Measurements from ENCODE around the gene SMPD3. TPM values are rescaled to one million over a fixed set of nuclear protein-coding genes. Genes with fewer than 3 reads are reported as not detected.

SMPD3 gene
- total RNA-seq, 2 experiments from 2014 or later = 0.89 to 1.1 TPM

- no peaks in the 10 kb centered on the region for H3K4me1 Mint-ChIP-seq (ENCODE audit: low read depth)
- ATAC-seq (ENCODE audit: poor library complexity) (no peak), DNase-seq (no peak)
- H3K9me3 ChIP-seq (ENCODE audit: control insufficient read depth in 1 of 2, insufficient read depth in 1 of 2, low read length in 2 of 2) = peaks cover 0 to 7% of the 10 kb centered on the region in 2 experiments
- no peak overlapping the region for H3K27ac Mint-ChIP-seq
- H3K27me3 Mint-ChIP-seq = no peaks in the 10 kb centered on the region
- no peak for TF ChIP-seq CTCF (IDR thresholded peaks at IDR 0.05)
- H3K27me3 ChIP-seq (ENCODE audit: control insufficient read depth in 1 of 2, insufficient read depth in 2 of 2, low read length in 2 of 2) = no peaks in the 10 kb centered on the region
- no peak overlapping the region for H3K4me3 ChIP-seq (ENCODE audit: low read length)
- H3K27ac ChIP-seq (ENCODE audit: low read depth in 1 of 2, low read length in 2 of 2) = no peak overlapping the region
- no peaks in the 10 kb centered on the region for H3K4me1 ChIP-seq (ENCODE audit: insufficient read depth, low read length)
- no peaks in the 10 kb centered on the region for H3K36me3 ChIP-seq (ENCODE audit: insufficient read depth, low read length)
- ChIA-PET CTCF (no interaction called here), POLR2A (no interaction called here)
- intact Hi-C loops (cut with DNase I, micrococcal nuclease) = no loop called here
- H3K9me3 Mint-ChIP-seq = no peaks in the 10 kb centered on the region
- no peak overlapping the region for H3K4me3 Mint-ChIP-seq
- H3K36me3 Mint-ChIP-seq (ENCODE audit: low read depth) = no peaks in the 10 kb centered on the region
Measured at GRCh38 chr16:68488554-68488953, 40.2 kb upstream of the SMPD3 start.

GRCh38 chr16:68487669-68488068, 39.4 kb upstream of the SMPD3 start:
- Histone ChIP-seq H3K36me3 (ENCODE audit: insufficient read depth, low read length) (no peaks in the 10 kb centered on the region), H3K9me3 (ENCODE audit: control insufficient read depth in 1 of 2, insufficient read depth in 1 of 2, low read length in 2 of 2) (no peaks in the 10 kb centered on the region), H3K27ac (ENCODE audit: low read depth in 1 of 2, low read length in 2 of 2) (no peak overlapping the region), H3K27me3 (ENCODE audit: control insufficient read depth in 1 of 2, insufficient read depth in 2 of 2, low read length in 2 of 2) (no peaks in the 10 kb centered on the region), H3K4me1 (ENCODE audit: insufficient read depth, low read length) (no peaks in the 10 kb centered on the region), H3K4me3 (ENCODE audit: low read length) (no peak overlapping the region)
- POLR2A ChIA-PET = no interaction called here
- Mint-ChIP-seq H3K9me3 (no peaks in the 10 kb centered on the region), H3K4me1 (ENCODE audit: low read depth) (no peaks in the 10 kb centered on the region), H3K4me3 (no peak overlapping the region), H3K27me3 (no peaks in the 10 kb centered on the region), H3K27ac (no peak overlapping the region), H3K36me3 (ENCODE audit: low read depth) (no peaks in the 10 kb centered on the region)
- no peak for TF ChIP-seq CTCF (IDR thresholded peaks at IDR 0.05)
- no peak for ATAC-seq (ENCODE audit: poor library complexity)
- intact Hi-C loops (cut with DNase I, micrococcal nuclease) = no loop called here
- no peak for DNase-seq
- CTCF ChIA-PET = no interaction called here

- no peak for TF ChIP-seq CTCF (IDR thresholded peaks at IDR 0.05)
- H3K27ac Mint-ChIP-seq = no peak overlapping the region
Measured at GRCh38 chr16:68487203-68487514, 38.9 kb upstream of the SMPD3 start.

More at GRCh38 chr16:68487203-68487514, 38.9 kb upstream of the SMPD3 start:
- Mint-ChIP-seq H3K9me3 (no peaks in the 10 kb centered on the region), H3K4me3 (no peak overlapping the region), H3K36me3 (ENCODE audit: low read depth) (no peaks in the 10 kb centered on the region), H3K4me1 (ENCODE audit: low read depth) (no peaks in the 10 kb centered on the region), H3K27me3 (no peaks in the 10 kb centered on the region)
- no peaks in the 10 kb centered on the region for H3K36me3 ChIP-seq (ENCODE audit: insufficient read depth, low read length)
- intact Hi-C loops (cut with DNase I, micrococcal nuclease) = no loop called here
- H3K4me1 ChIP-seq (ENCODE audit: insufficient read depth, low read length) = no peaks in the 10 kb centered on the region
- H3K27ac ChIP-seq (ENCODE audit: low read depth in 1 of 2, low read length in 2 of 2) = no peak overlapping the region
- ChIA-PET POLR2A (no interaction called here), CTCF (no interaction called here)
- no peak overlapping the region for H3K4me3 ChIP-seq (ENCODE audit: low read length)
- H3K27me3 ChIP-seq (ENCODE audit: control insufficient read depth in 1 of 2, insufficient read depth in 2 of 2, low read length in 2 of 2) = no peaks in the 10 kb centered on the region
- H3K9me3 ChIP-seq (ENCODE audit: control insufficient read depth in 1 of 2, insufficient read depth in 1 of 2, low read length in 2 of 2) = no peaks in the 10 kb centered on the region
- ATAC-seq (ENCODE audit: poor library complexity) (no peak), DNase-seq (no peak)
